OCI-LY7 (cell line): ENCODE results near the gene MT4.

Experiments used
- EZH2phosphoT487 ChIP-seq: fragments of 200-600 bp; sonication (generic); IDR thresholded peaks from 2 replicates; pipeline ENCODE4 v1.6.1; 2018; ENCODE audit warnings: low read depth, borderline replicate concordance, mild to moderate bottlenecking, mixed run types, antibody characterized with exemption, low read length, moderate library complexity, mixed read lengths
- TF ChIP-seq, protein P1 (sequence below): fragments of 200-600 bp; sonication (generic); conservative IDR thresholded peaks from 2 replicates; pipeline ENCODE4 v1.5.1; 2014; ENCODE audit warnings: mild to moderate bottlenecking, antibody characterized with exemption, low read length, moderate library complexity, mixed read lengths

DNA sequence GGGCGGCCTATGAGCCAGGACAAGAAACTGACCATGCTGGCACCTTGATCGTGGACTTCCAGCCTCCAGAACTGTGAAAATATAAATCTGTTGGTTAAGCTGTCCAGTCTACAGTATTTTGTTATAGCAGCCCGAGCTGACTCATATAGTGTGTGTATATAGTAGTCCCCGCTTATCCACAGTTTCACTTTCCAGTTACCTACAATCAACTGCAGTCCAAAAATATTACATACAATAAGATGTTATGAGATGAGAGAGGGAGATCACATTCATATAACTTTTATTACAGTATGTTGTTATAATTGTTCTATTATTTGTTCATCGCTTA, 29.4 kb downstream of the MT4 start:
- TF ChIP-seq, protein P1, sequence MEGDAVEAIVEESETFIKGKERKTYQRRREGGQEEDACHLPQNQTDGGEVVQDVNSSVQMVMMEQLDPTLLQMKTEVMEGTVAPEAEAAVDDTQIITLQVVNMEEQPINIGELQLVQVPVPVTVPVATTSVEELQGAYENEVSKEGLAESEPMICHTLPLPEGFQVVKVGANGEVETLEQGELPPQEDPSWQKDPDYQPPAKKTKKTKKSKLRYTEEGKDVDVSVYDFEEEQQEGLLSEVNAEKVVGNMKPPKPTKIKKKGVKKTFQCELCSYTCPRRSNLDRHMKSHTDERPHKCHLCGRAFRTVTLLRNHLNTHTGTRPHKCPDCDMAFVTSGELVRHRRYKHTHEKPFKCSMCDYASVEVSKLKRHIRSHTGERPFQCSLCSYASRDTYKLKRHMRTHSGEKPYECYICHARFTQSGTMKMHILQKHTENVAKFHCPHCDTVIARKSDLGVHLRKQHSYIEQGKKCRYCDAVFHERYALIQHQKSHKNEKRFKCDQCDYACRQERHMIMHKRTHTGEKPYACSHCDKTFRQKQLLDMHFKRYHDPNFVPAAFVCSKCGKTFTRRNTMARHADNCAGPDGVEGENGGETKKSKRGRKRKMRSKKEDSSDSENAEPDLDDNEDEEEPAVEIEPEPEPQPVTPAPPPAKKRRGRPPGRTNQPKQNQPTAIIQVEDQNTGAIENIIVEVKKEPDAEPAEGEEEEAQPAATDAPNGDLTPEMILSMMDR = no peak
- TF ChIP-seq EZH2phosphoT487 = no peak
